Neural progenitor cell (in vitro differentiated cells): ENCODE data around the gene ZCWPW1. TPM values are rescaled to one million over a fixed set of nuclear protein-coding genes. Genes with fewer than 3 reads are reported as not detected.

Experiments
- DNase-seq: peaks from one replicate; pipeline ENCODE4 v3.0.0-alpha.2; 2016; ENCODE audit warnings: low spot score
- H2AFZ ChIP-seq: fragments of 200-600 bp; sonication (generic); replicated peaks from 2 replicates; pipeline ENCODE4 v1.6.1; 2016; ENCODE audit warnings: antibody characterized with exemption
- H3F3A ChIP-seq: fragments of 200-600 bp; sonication (generic); 2 replicates; pipeline ENCODE4 v1.6.1; 2016; ENCODE audit warnings: antibody characterized with exemption, low read depth
- H3K27ac ChIP-seq: fragments of 200-600 bp; sonication (generic); 2 replicates; pipeline ENCODE4 v1.5.1; 2016; ENCODE audit warnings: mild to moderate bottlenecking
- H3K27me3 ChIP-seq: fragments of 200-600 bp; sonication (generic); 2 replicates; pipeline ENCODE4 v1.6.1; 2016; ENCODE audit warnings: mild to moderate bottlenecking, moderate library complexity
- H3K36me3 ChIP-seq: fragments of 200-600 bp; sonication (generic); 2 replicates; pipeline ENCODE4 v1.5.1; 2016
- H3K4me1 ChIP-seq: fragments of 200-600 bp; sonication (generic); 2 replicates; pipeline ENCODE4 v1.6.1; 2016; ENCODE audit warnings: mixed run types
- H3K4me2 ChIP-seq: fragments of 200-600 bp; sonication (generic); 2 replicates; pipeline ENCODE4 v1.6.1; 2016
- H3K4me3 ChIP-seq: fragments of 200-600 bp; sonication (generic); 2 replicates; pipeline ENCODE4 v1.5.1; 2016
- H3K79me2 ChIP-seq: fragments of 200-600 bp; sonication (generic); 2 replicates; pipeline ENCODE4 v1.6.1; 2016; ENCODE audit warnings: low read depth
- H3K9ac ChIP-seq: fragments of 200-600 bp; sonication (generic); 2 replicates; pipeline ENCODE4 v1.6.1; 2016
- H3K9me3 ChIP-seq: fragments of 200-600 bp; sonication (generic); 2 replicates; pipeline ENCODE4 v1.5.1; 2016; ENCODE audit warnings: low read depth
- H4K20me1 ChIP-seq: fragments of 200-600 bp; sonication (generic); 2 replicates; pipeline ENCODE4 v1.6.1; 2016; ENCODE audit warnings: low read depth
- H3K27ac Mint-ChIP-seq: 3 replicates; pipeline ENCODE4 v1.8.0; 2021; ENCODE audit warnings: mixed read lengths
- H3K27me3 Mint-ChIP-seq: 2 replicates; pipeline ENCODE4 v1.8.0; 2022; ENCODE audit warnings: low read depth, mild to moderate bottlenecking, inconsistent platforms, moderate library complexity, mixed read lengths; ENCODE audit not compliant: insufficient read depth
- H3K36me3 Mint-ChIP-seq: 3 replicates; pipeline ENCODE4 v1.8.0; 2021; ENCODE audit warnings: mixed read lengths
- H3K4me1 Mint-ChIP-seq: 3 replicates; pipeline ENCODE4 v1.8.0; 2021; ENCODE audit warnings: mixed read lengths
- H3K4me3 Mint-ChIP-seq: 3 replicates; pipeline ENCODE4 v1.8.0; 2021; ENCODE audit warnings: mild to moderate bottlenecking, moderate library complexity, mixed read lengths
- H3K9me3 Mint-ChIP-seq: 3 replicates; pipeline ENCODE4 v1.8.0; 2020; ENCODE audit warnings: mixed read lengths
- CTCF ChIP-seq: fragments of 200-600 bp; sonication (generic); IDR thresholded peaks from 2 replicates; pipeline ENCODE4 v1.5.1; 2017; ENCODE audit warnings: antibody characterized with exemption, mild to moderate bottlenecking
- EZH2 ChIP-seq: fragments of 200-600 bp; sonication (generic); IDR thresholded peaks from 2 replicates; pipeline ENCODE4 v1.6.1; 2017; ENCODE audit warnings: antibody characterized with exemption, mild to moderate bottlenecking, moderate library complexity
- EZH2phosphoT487 ChIP-seq: fragments of 200-600 bp; sonication (generic); IDR thresholded peaks from 2 replicates; pipeline ENCODE4 v1.6.1; 2017; ENCODE audit warnings: antibody characterized with exemption
- total RNA-seq: library from RNA; depleted of rRNA; stranded (reverse); fragments of >200 nt; gene quantifications from 2 replicates; pipeline ENCODE4 v1.2.3, GENCODE V29; 2015; ENCODE audit warnings: low replicate concordance

ZCWPW1 gene
- total RNA-seq, 1 donor from 2014 or later: 1.4 TPM

GRCh38 chr7:100425347-100425746 lies 3.2 kb downstream of the ZCWPW1 start:
- no peak overlapping the region for H3K27ac Mint-ChIP-seq
- H3K4me3 Mint-ChIP-seq: no peak overlapping the region
- no peak overlapping the region for H3K27ac ChIP-seq

GRCh38 chr7:100423315-100423714 lies 5.2 kb downstream of the ZCWPW1 start:
- Mint-ChIP-seq H3K27ac (no peak overlapping the region), H3K27me3 (no peaks in the 10 kb centered on the region), H3K36me3 (no peaks in the 10 kb centered on the region), H3K4me1 (peaks cover 3% of the 10 kb centered on the region), H3K9me3 (no peaks in the 10 kb centered on the region), H3K4me3 (no peak overlapping the region)
- TF ChIP-seq EZH2: no peak
- TF ChIP-seq EZH2phosphoT487: no peak
- TF ChIP-seq CTCF: no peak
- H3K27ac ChIP-seq: no peak overlapping the region
- peaks cover 10% of the 10 kb centered on the region for H3K27me3 ChIP-seq
- no peak for DNase-seq
- H3K4me2 ChIP-seq: no peak overlapping the region
- no peaks in the 10 kb centered on the region for H4K20me1 ChIP-seq
- no peaks in the 10 kb centered on the region for H3K9me3 ChIP-seq
- no peaks in the 10 kb centered on the region for H3K4me1 ChIP-seq
- no peaks in the 10 kb centered on the region for H3K36me3 ChIP-seq
- H3K79me2 ChIP-seq: no peaks in the 10 kb centered on the region
- H3F3A ChIP-seq: peaks cover under 1% of the 10 kb centered on the region
- H2AFZ ChIP-seq: no peak overlapping the region
- no peak overlapping the region for H3K9ac ChIP-seq
- no peak overlapping the region for H3K4me3 ChIP-seq

More at GRCh38 chr7:100425347-100425746, 3.2 kb downstream of the ZCWPW1 start:
- Histone ChIP-seq H3K9me3 (no peaks in the 10 kb centered on the region), H3K4me1 (no peaks in the 10 kb centered on the region), H3K79me2 (peaks cover 7% of the 10 kb centered on the region), H3F3A (peaks cover 17% of the 10 kb centered on the region), H3K9ac (no peak overlapping the region), H3K4me2 (no peak overlapping the region), H3K4me3 (no peak overlapping the region), H3K27me3 (peaks cover 10% of the 10 kb centered on the region), H3K36me3 (no peaks in the 10 kb centered on the region), H2AFZ (no peak overlapping the region), H4K20me1 (no peaks in the 10 kb centered on the region)
- H3K9me3 Mint-ChIP-seq: peaks cover 2% of the 10 kb centered on the region
- DNase-seq: no peak
- TF ChIP-seq EZH2phosphoT487 (no peak), EZH2 (no peak), CTCF (no peak)
- peaks cover 3% of the 10 kb centered on the region for H3K36me3 Mint-ChIP-seq
- peaks cover 5% of the 10 kb centered on the region for H3K4me1 Mint-ChIP-seq
- H3K27me3 Mint-ChIP-seq: peaks cover 6% of the 10 kb centered on the region

- no peak overlapping the region for H3K4me2 ChIP-seq
- no peaks in the 10 kb centered on the region for H3K9me3 Mint-ChIP-seq
- no peaks in the 10 kb centered on the region for H4K20me1 ChIP-seq
- H3K4me3 Mint-ChIP-seq: no peak overlapping the region
- no peak overlapping the region for H2AFZ ChIP-seq
- no peak overlapping the region for H3K9ac ChIP-seq
- no peaks in the 10 kb centered on the region for H3K27me3 ChIP-seq
- H3K27ac ChIP-seq: no peak overlapping the region
- TF ChIP-seq CTCF (no peak), EZH2phosphoT487 (no peak), EZH2 (no peak)
- H3K4me3 ChIP-seq: no peak overlapping the region
- peaks cover 3% of the 10 kb centered on the region for H3K4me1 Mint-ChIP-seq
- H3K36me3 Mint-ChIP-seq: no peaks in the 10 kb centered on the region
- H3K27ac Mint-ChIP-seq: no peak overlapping the region
- H3K36me3 ChIP-seq: no peaks in the 10 kb centered on the region
- H3F3A ChIP-seq: no peaks in the 10 kb centered on the region
- no peaks in the 10 kb centered on the region for H3K27me3 Mint-ChIP-seq
- DNase-seq: no peak
- no peaks in the 10 kb centered on the region for H3K4me1 ChIP-seq
- H3K79me2 ChIP-seq: no peaks in the 10 kb centered on the region
- H3K9me3 ChIP-seq: no peaks in the 10 kb centered on the region
Measured at GRCh38 chr7:100419660-100420226, 8.8 kb downstream of the ZCWPW1 start.
